GM12892 (cell line): ENCODE data around the gene MAMLD1.

ENCODE experiments used
- POLR2A ChIP-seq: IDR thresholded peaks from 2 replicates; pipeline ENCODE4 v1.6.1; 2011; ENCODE audit warnings: low read depth, low read length, control low read depth
- POLR2AphosphoS5 ChIP-seq: IDR thresholded peaks from 2 replicates; pipeline ENCODE4 v1.6.1; 2011; ENCODE audit warnings: low read depth, low read length, control low read depth
- TAF1 ChIP-seq: IDR thresholded peaks from 2 replicates; pipeline ENCODE4 v1.6.1; 2011; ENCODE audit warnings: low read depth, mild to moderate bottlenecking, control low read depth, low read length, borderline replicate concordance

DNA sequence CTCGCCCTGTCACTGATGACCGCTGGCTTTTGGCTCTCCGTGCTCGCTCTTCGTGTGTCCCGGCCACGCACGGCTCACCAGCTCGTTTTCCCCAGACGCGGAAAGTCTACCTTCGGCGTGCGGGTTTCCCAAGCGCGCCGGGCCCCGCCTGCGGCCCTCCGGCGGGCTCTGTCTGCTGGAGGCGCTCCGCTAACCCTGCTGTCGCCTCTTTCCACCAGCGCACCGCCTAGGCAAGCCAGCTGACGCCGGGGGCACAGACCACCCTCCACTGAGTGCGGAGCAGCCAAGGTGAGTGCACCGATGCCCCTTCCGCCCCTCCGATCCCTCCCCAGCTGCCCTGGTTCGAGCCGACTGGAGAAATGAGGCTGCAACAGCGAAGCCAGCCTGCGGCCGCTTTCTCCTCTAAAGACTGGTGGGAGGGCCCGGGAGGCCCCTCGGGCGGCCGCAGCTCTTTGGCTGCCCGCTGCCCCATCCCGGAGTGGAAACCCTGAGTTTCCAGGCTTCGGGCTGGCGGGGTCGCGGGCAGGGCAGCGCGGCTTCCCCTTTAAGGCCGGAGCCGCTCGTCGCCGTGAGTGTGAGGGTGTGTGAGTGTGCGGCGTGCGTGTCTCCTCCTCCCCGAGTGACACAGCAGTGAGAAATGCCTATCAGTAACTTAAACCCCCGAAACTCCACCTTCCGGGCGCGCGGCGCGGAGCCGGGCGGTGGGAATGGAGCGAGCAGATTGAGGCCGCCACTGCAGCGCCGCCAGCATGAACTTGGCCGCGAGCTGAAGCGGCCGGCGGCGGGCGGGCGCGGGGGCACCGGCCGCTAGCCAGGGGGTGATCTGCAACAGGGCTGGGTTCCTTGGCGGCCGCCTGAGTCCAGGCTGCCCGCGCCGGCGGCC is at the start of gene MAMLD1:
- TF ChIP-seq TAF1 = no peak
- no peak for TF ChIP-seq POLR2A
- TF ChIP-seq POLR2AphosphoS5 = no peak
